ENCODE measurements around the gene RNASE7.

RNASE7 gene

GRCh38 chr14:21086908-21087293, 44.7 kb downstream of the RNASE7 start:
- Histone ChIP-seq H3K27ac (ENCODE audit: insufficient read depth, low read depth, low read length, poor library complexity, severe bottlenecking) (peak overlapping the region; percentile 41), H3K4me1 (ENCODE audit: control insufficient read depth, insufficient read depth, low read length) (peaks cover 11% of the 10 kb centered on the region), H3K27me3 (ENCODE audit: control insufficient read depth, insufficient read depth, low read length, poor library complexity, severe bottlenecking) (no peaks in the 10 kb centered on the region), H3K9me3 (ENCODE audit: control insufficient read depth, low read length) (no peaks in the 10 kb centered on the region), H3K36me3 (ENCODE audit: control insufficient read depth, insufficient read depth, low read length) (peaks cover 42% of the 10 kb centered on the region), H3K4me3 (ENCODE audit: insufficient read depth, low read depth, low read length) (no peak overlapping the region)
- 93 to 96% methylated on average over 4 of the region's 4 CpGs for WGBS, 2 experiments

- Histone ChIP-seq H3K4me1 (ENCODE audit: control insufficient read depth, insufficient read depth, low read length) (peaks cover 16% of the 10 kb centered on the region), H3K36me3 (ENCODE audit: control insufficient read depth, insufficient read depth, low read length) (peaks cover 41% of the 10 kb centered on the region), H3K4me3 (ENCODE audit: insufficient read depth, low read depth, low read length) (no peak overlapping the region), H3K9me3 (ENCODE audit: control insufficient read depth, low read length) (no peaks in the 10 kb centered on the region), H3K27ac (ENCODE audit: insufficient read depth, low read depth, low read length, poor library complexity, severe bottlenecking) (peak overlapping the region; percentile 41), H3K27me3 (ENCODE audit: control insufficient read depth, insufficient read depth, low read length, poor library complexity, severe bottlenecking) (no peaks in the 10 kb centered on the region)
- WGBS, 2 experiments, result 66 to 68% methylated on average over 19 of the region's 19 CpGs
Measured at GRCh38 chr14:21087294-21088091, 45.3 kb downstream of the RNASE7 start.

GRCh38 chr14:21088687-21089086, 46.5 kb downstream of the RNASE7 start:
- Histone ChIP-seq H3K27me3 (ENCODE audit: control insufficient read depth, insufficient read depth, low read length, poor library complexity, severe bottlenecking) (no peaks in the 10 kb centered on the region), H3K36me3 (ENCODE audit: control insufficient read depth, insufficient read depth, low read length) (peaks cover 41% of the 10 kb centered on the region), H3K9me3 (ENCODE audit: control insufficient read depth, low read length) (no peaks in the 10 kb centered on the region), H3K27ac (ENCODE audit: insufficient read depth, low read depth, low read length, poor library complexity, severe bottlenecking) (no peak overlapping the region), H3K4me1 (ENCODE audit: control insufficient read depth, insufficient read depth, low read length) (peaks cover 27% of the 10 kb centered on the region), H3K4me3 (ENCODE audit: insufficient read depth, low read depth, low read length) (no peak overlapping the region)
- WGBS, 2 experiments, result 92 to 95% methylated on average over 4 of the region's 4 CpGs

- peaks cover 41% of the 10 kb centered on the region for H3K36me3 ChIP-seq (ENCODE audit: control insufficient read depth, insufficient read depth, low read length)
- H3K9me3 ChIP-seq (ENCODE audit: control insufficient read depth, low read length), result no peaks in the 10 kb centered on the region
- no peak overlapping the region for H3K27ac ChIP-seq (ENCODE audit: insufficient read depth, low read depth, low read length, poor library complexity, severe bottlenecking)
- no CpG with 5 or more reads among the region's 1 CpG for WGBS, 2 experiments
- no peak overlapping the region for H3K4me3 ChIP-seq (ENCODE audit: insufficient read depth, low read depth, low read length)
- H3K4me1 ChIP-seq (ENCODE audit: control insufficient read depth, insufficient read depth, low read length), result peaks cover 30% of the 10 kb centered on the region
- H3K27me3 ChIP-seq (ENCODE audit: control insufficient read depth, insufficient read depth, low read length, poor library complexity, severe bottlenecking), result no peaks in the 10 kb centered on the region
Measured at GRCh38 chr14:21089271-21089670, 47.1 kb downstream of the RNASE7 start.

GRCh38 chr14:21089877-21090193, 47.7 kb downstream of the RNASE7 start:
- H3K4me3 ChIP-seq (ENCODE audit: insufficient read depth, low read depth, low read length), result no peak overlapping the region
- no peaks in the 10 kb centered on the region for H3K27me3 ChIP-seq (ENCODE audit: control insufficient read depth, insufficient read depth, low read length, poor library complexity, severe bottlenecking)
- H3K4me1 ChIP-seq (ENCODE audit: control insufficient read depth, insufficient read depth, low read length), result peaks cover 32% of the 10 kb centered on the region
- H3K27ac ChIP-seq (ENCODE audit: insufficient read depth, low read depth, low read length, poor library complexity, severe bottlenecking), result no peak overlapping the region
- 90 to 95% methylated on average over 5 of the region's 5 CpGs for WGBS, 2 experiments
- H3K9me3 ChIP-seq (ENCODE audit: control insufficient read depth, low read length), result no peaks in the 10 kb centered on the region
- H3K36me3 ChIP-seq (ENCODE audit: control insufficient read depth, insufficient read depth, low read length), result peaks cover 41% of the 10 kb centered on the region

GRCh38 chr14:21090194-21090939, 48.2 kb downstream of the RNASE7 start:
- no peaks in the 10 kb centered on the region for H3K9me3 ChIP-seq (ENCODE audit: control insufficient read depth, low read length)
- WGBS, 2 experiments, result 88 to 91% methylated on average over 45 of the region's 45 CpGs
- H3K36me3 ChIP-seq (ENCODE audit: control insufficient read depth, insufficient read depth, low read length), result peaks cover 41% of the 10 kb centered on the region
- H3K27me3 ChIP-seq (ENCODE audit: control insufficient read depth, insufficient read depth, low read length, poor library complexity, severe bottlenecking), result no peaks in the 10 kb centered on the region
- peaks cover 38% of the 10 kb centered on the region for H3K4me1 ChIP-seq (ENCODE audit: control insufficient read depth, insufficient read depth, low read length)
- no peak overlapping the region for H3K27ac ChIP-seq (ENCODE audit: insufficient read depth, low read depth, low read length, poor library complexity, severe bottlenecking)
- no peak overlapping the region for H3K4me3 ChIP-seq (ENCODE audit: insufficient read depth, low read depth, low read length)

GRCh38 chr14:21090940-21091663, 48.9 kb downstream of the RNASE7 start:
- Histone ChIP-seq H3K9me3 (ENCODE audit: control insufficient read depth, low read length) (no peaks in the 10 kb centered on the region), H3K4me3 (ENCODE audit: insufficient read depth, low read depth, low read length) (no peak overlapping the region), H3K4me1 (ENCODE audit: control insufficient read depth, insufficient read depth, low read length) (peaks cover 43% of the 10 kb centered on the region), H3K27me3 (ENCODE audit: control insufficient read depth, insufficient read depth, low read length, poor library complexity, severe bottlenecking) (no peaks in the 10 kb centered on the region), H3K27ac (ENCODE audit: insufficient read depth, low read depth, low read length, poor library complexity, severe bottlenecking) (no peak overlapping the region), H3K36me3 (ENCODE audit: control insufficient read depth, insufficient read depth, low read length) (peaks cover 41% of the 10 kb centered on the region)
- 94 to 96% methylated on average over 42 to 44 of the region's 45 CpGs for WGBS, 2 experiments

- H3K27ac ChIP-seq (ENCODE audit: insufficient read depth, low read depth, low read length, poor library complexity, severe bottlenecking), result peak overlapping the region; percentile 56
- H3K9me3 ChIP-seq (ENCODE audit: control insufficient read depth, low read length), result no peaks in the 10 kb centered on the region
- no peaks in the 10 kb centered on the region for H3K27me3 ChIP-seq (ENCODE audit: control insufficient read depth, insufficient read depth, low read length, poor library complexity, severe bottlenecking)
- peaks cover 41% of the 10 kb centered on the region for H3K36me3 ChIP-seq (ENCODE audit: control insufficient read depth, insufficient read depth, low read length)
- peaks cover 48% of the 10 kb centered on the region for H3K4me1 ChIP-seq (ENCODE audit: control insufficient read depth, insufficient read depth, low read length)
- no peak overlapping the region for H3K4me3 ChIP-seq (ENCODE audit: insufficient read depth, low read depth, low read length)
- 95 to 96% methylated on average over 42 of the region's 42 CpGs for WGBS, 2 experiments
Measured at GRCh38 chr14:21091821-21092272, 49.7 kb downstream of the RNASE7 start.

- Histone ChIP-seq H3K27ac (ENCODE audit: insufficient read depth, low read depth, low read length, poor library complexity, severe bottlenecking) (peak overlapping the region; percentile 56), H3K4me1 (ENCODE audit: control insufficient read depth, insufficient read depth, low read length) (peaks cover 44% of the 10 kb centered on the region), H3K36me3 (ENCODE audit: control insufficient read depth, insufficient read depth, low read length) (peaks cover 41% of the 10 kb centered on the region), H3K4me3 (ENCODE audit: insufficient read depth, low read depth, low read length) (no peak overlapping the region), H3K9me3 (ENCODE audit: control insufficient read depth, low read length) (no peaks in the 10 kb centered on the region), H3K27me3 (ENCODE audit: control insufficient read depth, insufficient read depth, low read length, poor library complexity, severe bottlenecking) (no peaks in the 10 kb centered on the region)
- 67% methylated on average over 59 of the region's 59 CpGs for WGBS, 2 experiments
Measured at GRCh38 chr14:21092273-21093011, 50.3 kb downstream of the RNASE7 start.
